ENCODE measurements around the gene SETD2.
"Not testable (repeated sequence)": the region's sequence is repeated elsewhere in the genome, so short reads cannot be mapped to it uniquely, and the experiment has no call there.

The SETD2 gene

DNA sequence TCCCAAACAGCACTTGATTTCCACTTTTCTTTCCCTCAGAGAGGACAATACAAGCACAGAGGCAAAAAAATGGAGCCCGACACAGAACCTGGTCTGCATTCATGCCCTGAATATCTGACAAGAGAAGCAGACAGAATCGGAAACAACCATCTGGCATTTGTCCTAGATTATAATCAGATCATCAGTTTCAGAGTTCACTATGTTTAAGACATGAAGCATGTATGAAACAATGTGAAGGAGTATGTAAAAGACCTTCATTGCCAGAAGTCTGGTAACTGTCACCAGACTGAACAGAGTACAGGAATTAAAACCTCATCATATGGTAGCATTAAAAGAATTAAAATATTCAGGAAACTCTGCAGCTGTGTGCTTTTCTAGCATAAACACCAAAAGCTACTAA, 65.0 kb downstream of the SETD2 start:
- no peak for DNase-seq

DNA sequence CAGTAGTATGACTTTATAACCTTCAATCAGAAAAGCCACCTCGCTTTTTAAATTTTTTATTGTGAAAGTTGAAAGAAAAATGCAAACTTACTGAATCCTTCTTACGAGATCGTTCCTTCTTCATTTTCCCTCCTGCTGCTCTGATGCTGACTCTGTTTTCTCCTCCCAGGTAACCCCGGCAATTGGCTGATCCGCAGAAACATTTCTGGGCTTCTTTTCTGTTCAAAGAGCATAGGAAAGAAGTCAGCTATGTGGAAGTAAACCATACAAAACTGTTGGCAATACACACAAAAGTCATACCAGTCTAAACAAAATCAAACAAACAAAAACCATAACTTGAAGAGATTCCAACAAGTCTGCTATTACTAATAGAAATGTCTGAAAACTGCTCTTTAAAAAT, 66.0 kb downstream of the SETD2 start:
- DNase-seq: no peak

DNA sequence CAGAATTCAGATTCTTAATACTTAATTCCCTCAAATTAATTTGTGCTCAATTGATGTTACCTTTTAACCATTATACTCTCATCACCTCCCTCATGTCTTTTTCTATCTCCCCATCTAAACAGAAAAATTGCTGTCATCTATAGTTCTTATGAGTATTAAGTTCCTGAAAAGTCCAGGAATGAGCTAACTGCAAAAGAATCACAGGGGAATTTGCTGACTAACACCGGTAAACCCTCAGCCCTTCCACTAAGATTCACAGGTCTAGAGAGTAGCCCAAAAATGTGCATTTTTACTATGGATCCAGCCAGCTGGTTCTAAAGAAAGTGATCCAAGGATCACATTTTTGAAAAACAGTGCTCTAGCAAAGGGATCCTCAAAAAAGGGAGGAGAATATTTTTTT, 67.0 kb downstream of the SETD2 start:
- DNase-seq: no peak

DNA sequence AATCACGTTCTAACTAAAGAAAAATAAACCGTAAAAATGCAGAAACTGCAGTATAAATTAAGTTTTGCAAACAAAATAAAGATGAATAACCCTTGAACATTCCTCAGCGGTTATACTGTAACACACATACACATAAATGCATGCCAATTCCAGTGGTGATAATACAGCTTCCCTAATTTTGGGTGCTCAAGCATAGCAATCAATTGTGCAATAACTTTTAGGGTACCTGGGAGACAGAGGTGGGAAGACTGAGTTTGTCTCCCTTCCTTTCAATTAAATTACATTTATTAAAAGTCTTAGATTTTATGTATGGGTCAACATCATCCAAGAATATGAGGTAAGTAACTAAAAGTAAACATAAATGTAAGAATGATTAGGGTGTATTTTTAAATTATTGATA, 71.8 kb downstream of the SETD2 start:
- no peak for DNase-seq

DNA sequence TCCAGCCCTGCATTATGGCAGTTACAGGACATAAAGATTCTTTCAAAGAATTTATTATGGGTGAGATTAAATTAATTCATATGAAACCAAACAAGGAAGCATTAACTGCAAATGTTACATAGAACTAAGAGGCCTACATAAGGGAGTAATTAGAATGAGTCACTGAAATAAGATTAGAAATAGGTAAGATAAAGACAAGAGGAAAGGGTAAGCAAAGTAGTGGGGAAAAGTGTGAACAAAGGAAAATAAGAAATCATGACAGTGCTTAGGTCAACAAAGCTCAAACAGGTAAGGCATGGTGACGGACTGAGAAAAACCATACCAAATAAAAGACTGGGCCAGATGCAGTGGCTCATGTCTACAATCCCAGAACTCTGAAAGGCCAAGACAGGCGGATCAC, 74.3 kb downstream of the SETD2 start:
- DNase-seq: no peak

DNA sequence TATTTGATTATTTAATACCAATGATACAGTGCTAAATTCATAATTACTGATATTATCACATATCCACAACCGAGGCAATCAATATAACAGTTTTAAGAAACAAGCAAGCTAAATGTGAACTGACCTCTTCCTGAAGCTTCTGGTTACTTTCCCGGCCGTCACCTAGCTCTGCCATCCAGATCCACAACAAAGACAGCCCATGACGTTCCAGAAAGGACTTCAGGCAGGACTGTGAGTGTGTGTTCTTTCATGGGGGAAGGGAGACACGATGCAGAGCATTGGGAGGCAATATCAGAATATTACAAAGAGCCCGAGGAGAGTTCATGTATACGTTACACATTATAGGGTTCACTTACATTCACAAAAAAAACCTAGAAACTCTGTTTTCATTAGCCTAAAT, 77.8 kb downstream of the SETD2 start:
- DNase-seq: no peak

DNA sequence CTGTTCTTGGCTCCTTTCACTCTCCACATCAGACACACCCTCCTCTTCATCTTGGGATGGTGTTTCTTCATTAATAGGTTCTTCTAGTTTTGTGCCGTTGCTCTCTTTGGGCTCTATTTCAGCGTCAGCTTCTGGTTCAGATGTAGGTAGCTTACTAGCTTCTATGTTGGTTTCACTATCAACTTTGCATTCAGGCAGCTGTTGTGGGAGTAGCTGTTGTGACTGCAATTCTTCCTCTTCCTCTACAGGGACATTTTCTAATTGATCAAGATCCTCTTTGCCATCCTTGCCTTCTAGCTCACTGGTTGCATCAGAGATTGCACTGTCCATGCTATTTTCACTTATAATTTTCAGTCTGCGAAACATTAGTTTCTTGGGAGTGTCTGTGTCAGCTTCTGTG, 80.1 kb downstream of the SETD2 start:
- no peak for DNase-seq

DNA sequence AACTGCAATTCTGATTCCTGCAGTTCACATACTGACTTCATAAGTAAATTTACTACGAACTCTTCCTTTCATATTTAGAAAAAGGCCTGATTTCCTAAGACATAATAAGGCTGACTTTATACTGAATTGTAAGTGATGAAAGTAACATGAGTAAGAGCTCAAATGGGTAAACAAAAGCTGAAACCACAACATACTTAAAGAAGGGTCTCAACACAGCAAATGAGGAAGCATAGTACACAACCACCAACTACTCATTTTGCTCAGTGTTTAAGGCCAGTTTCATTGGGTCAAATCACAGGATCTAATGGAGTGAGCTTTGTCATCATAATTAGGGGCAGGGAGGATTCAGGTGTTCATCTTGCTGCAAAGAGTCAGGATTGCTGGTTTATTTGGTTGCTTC, 81.4 kb downstream of the SETD2 start:
- DNase-seq: no peak

DNA sequence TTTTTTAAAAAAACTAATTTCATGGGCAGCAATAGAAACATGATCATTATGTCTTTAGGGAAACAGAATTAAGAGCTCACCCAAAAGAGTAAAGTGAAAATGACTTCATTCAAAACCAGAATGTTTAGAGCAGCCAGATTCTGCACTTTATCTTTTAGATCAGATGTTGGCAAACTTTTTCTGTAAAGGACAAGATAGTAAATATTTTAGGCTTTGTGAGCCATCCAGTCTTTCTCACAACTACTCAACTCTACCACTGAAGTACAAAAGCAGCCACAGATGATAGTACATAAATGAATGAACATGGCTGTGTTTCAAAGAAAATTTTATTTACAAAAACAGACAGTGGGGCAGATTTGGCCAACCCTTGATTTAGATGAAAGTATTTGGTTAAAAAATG, 84.5 kb downstream of the SETD2 start:
- DNase-seq: no peak

DNA sequence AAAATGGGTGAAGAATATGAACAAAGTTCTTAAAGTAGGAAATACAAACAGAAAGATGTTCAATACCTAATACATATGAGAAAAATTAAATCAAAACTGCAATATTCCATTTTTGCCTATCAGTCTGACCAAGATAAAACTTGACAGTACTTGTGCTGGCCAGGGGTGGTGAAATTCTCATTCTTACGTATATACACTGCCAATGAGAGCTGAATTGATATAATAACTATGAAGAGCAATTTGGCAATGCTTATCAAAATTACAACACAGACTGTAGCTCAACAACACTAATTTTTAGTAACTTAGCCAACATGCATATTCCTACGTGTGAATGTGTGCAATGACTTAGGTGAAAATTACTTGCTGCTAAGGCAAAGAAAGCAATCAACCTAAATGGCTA, 90.2 kb downstream of the SETD2 start:
- DNase-seq: no peak

DNA sequence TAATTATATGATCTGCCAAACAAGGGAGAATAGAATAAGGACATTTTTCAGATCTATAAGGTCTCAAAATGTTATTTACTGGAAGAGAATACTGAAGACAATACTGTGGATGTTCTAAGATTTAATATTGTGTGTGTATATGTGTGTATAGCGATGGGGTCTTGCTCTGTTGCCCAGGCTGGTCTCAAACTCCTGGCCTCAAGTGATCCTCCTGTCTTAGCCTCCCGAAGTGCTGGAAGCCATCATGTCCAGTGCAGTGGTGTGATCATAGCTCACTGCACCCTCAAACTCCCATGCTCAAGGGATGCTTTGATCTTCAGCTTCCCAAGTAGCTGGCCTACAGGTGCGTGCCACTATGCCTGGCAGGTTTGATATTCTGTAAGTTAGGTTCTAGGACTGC, 93.1 kb downstream of the SETD2 start:
- DNase-seq: no peak

DNA sequence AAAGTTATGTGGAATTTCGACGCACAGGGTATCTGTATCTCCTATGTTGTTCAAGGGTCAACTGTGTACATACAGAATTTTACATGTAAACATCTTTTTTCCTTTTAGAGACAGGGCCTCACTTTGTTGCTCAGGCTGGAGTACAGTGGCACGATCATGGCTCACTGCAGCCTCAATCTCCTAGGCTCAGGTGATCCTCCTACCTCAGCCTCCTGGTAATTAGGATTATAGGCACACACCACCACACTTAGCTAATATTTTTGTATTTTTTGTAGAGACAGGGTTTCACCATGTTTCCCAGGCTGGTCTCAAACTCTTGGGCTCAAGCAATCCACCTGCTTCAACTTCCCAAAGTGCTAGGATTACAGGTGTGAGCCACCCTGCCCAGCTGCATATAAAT, 97.7 kb downstream of the SETD2 start:
- DNase-seq: not testable (repeated sequence)

DNA sequence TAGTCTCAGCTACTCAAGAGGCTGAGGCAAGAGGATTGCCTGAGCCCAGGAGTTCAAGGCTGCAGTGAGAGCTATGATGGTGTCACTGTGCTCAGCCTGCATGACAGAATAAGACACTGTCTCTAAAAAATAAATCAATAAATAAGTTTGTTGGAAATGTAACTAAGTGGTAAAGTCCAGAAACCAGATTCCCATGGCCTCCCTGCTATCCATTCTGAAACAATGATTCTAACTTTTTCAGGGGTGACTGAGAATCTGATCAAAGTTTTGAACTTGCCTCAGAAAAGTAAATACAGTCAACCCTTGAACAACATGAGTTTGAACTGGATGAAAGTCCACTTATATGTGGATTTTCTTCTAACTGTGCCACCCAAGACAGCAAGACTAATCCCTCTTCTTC, 98.2 kb downstream of the SETD2 start:
- no peak for DNase-seq

DNA sequence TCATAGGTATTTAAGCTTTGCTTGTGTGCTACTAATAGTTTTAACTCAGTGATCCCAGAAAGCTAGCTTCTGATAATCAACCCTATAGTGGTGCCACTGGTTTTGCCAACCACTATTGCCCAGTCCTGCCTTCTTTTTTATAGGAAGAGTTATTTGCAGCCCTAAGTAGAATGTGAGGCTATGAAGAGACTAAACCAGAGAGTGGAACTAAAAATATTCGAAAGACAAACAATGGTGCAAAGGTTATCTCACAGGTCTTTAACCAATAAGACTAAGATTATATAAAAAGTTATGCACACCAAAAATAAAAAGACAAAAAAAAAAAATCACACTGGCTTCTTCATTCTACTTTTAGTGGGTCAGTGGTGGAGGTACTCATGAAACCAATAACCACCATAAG, 98.9 kb downstream of the SETD2 start:
- DNase-seq: no peak

DNA sequence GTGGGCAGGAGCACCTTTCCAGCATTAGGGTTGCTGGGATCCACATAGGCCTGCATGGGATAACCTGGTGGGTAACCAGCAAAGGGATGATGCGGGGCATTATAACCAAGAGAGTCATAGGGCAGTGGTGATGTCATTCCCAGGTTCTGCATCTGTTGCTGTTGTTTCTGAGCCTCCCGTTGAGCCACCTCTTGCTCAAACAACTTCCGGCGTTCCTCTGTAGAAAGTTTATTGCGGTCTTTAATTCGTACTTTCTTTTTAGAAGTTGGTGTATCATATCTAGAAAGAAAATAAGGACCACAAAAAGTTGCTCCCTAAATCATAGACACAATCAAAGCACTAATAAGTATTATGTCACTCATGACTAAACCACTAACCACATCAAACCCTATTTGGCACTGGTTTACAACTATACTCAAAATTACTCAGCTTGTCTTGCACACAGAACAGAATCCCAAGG, 106.7 kb downstream of the SETD2 start:
- no peak for DNase-seq

DNA sequence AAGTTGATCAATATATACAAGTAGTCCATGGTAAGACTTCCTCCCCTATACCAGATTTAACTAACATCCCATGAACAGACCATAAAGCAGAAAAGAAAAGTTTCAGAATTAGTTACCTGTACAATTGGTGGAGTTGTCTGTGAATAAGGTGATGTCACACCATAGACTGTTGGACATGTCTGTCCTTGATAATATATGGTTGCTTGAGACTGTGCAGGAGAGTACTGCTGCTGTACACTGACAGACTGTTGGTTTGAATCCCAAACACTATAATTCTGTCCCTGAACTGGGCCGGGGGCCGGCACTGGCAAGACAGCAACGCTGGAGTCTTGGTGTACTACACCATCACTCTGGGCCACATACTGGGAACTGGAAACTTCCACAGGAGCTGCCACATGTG, 107.2 kb downstream of the SETD2 start:
- no peak for DNase-seq

DNA sequence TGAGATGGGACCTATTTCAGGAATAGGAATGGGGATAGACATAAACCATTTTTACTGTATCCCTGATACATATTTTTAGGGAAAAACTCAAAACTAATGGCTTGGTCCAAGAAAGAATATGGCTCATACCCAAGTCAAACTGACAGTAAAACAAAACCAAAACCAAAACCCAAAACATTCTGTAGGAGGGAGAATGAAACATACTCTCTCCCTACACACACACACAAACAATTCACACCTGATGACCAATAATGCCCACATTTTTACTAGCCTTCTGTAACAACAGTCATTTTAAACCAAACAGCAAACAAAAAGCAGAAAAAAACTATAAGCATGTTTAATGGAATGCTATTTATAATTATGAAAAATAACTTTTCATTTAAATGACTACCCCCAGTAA, 109.5 kb downstream of the SETD2 start:
- no peak for DNase-seq

DNA sequence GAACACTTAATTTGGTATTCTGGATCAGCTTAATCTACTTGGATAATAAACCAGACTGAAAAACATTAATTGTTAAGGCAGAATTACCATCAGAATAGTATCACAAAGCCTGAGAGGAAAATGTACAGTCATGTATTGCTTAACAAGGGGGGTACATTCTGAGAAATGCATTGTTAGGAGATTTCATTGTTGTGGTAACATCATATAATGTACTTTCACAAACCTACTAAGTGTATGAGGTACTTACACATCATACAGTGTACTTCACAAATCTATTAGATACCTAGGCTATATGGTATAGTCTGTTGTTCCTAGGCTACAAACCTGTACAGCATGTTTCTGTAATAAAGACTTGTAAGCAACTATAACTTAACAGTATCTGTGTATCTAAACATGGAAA, 116.2 kb downstream of the SETD2 start:
- no peak for DNase-seq

DNA sequence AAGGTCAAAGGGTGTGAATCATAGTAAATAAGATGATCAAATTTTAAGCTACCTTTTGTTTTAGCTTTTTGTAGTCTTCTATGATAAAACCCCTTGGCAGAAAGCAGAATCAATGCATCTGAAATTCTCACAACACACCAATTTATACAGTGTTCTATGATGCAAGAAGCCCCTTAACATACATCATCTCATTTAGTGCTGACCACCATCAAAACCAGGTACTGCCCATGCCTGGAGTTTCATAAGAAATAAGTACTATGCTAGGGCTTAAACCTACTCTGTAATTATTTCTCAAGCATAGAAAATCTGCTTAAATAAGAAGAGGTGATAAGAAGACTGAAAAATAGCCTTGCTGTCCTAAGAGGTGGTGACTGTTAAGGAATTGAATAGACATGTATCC, 116.8 kb downstream of the SETD2 start:
- no peak for DNase-seq

DNA sequence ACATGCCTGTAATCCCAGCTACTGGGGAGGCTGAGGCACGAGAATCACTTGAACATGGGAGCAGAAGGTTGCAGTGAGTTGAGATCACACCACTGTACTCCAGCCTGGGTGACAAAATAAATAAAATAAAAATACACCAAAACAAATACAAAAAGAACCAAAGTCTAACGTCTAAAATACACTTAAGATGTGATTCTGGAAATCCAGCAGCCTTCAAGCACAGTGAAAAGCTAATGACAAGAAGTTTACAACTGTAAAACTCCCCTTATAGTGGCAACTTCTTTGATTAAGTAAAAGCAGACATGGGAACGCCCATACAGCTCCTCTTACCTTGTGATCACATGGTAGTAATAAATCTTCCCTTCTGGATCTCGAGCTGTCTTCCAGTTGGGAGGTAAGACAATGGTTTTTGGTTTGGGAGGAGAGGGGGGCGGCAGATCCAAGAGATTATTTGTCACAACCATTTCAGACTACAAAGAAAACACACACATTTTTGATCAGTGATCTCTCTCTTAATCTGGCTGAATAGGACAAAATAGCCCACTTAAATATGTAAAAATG, 121.6 kb downstream of the SETD2 start:
- no peak for DNase-seq

DNA sequence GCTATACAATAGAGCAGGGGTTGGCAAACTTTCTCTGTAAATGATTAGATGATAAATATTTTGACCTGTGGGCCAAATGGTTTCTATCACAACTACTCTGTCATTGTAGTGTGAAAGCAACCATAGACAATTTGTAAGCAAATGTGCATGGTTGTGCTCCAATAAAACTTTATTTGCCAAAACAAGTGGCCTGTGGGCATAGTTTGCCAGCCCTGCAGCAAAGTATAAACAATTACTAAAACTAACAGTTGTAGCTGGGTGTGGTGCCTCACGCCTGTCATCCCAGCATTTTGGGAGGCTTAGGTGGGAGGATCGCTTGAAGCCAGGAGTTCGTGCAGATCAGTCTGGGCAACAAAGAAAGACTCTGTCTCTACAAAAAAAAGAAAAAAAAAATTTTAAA, 122.8 kb downstream of the SETD2 start:
- no peak for DNase-seq

DNA sequence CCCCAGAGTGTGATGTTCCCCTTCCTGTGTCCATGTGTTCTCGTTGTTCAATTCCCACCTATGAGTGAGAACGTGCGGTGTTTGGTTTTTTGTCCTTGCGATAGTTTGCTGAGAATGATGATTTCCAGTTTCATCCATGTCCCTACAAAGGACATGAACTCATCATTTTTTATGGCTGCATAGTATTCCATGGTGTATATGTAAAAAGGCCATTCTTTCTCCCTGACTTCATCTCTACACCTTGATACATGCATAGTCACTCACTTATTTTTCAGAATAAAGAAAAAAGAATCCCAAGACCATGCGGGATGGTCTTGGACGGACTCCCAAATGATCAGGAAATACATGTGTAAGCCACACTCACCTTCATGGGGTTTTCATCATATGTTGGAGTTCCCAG, 126.6 kb downstream of the SETD2 start:
- DNase-seq: not testable (repeated sequence)

DNA sequence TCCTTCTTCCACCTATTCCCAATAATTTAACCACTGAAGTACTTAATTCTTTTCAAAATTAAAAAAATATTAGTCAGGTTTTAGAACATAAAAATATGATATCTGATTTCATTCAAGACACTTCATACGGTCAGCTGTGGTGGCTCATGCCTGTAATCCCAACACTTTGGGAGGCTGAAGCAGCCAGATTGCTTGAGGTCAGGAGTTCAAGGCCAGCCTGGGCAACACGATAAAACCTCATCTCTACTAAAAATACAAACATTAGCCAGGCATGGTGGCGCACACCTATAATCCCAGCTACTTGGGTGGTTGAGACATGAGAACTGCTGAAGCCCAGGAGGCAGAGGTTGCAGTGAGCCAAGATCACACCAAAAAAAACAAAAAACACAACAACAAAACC, 127.8 kb downstream of the SETD2 start:
- no peak for DNase-seq

DNA sequence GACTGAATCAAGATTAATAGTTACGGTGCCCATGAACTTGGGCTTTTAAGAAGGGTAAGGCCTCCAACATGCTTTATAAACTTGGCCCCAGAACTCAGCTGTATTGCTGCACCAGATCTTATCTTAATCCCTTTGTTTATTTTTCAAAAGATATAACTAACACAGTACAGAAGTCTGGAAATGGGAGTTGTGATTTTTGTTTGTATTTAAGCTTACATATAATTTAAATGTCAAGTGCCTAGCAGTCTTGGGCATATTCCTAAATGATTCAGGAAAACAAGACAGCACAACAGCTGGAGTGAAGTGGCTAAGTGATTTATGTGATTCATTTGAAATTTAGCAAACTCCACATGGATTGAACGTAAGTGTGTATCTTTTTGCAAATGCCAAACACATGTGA, 128.3 kb downstream of the SETD2 start:
- DNase-seq: no peak

DNA sequence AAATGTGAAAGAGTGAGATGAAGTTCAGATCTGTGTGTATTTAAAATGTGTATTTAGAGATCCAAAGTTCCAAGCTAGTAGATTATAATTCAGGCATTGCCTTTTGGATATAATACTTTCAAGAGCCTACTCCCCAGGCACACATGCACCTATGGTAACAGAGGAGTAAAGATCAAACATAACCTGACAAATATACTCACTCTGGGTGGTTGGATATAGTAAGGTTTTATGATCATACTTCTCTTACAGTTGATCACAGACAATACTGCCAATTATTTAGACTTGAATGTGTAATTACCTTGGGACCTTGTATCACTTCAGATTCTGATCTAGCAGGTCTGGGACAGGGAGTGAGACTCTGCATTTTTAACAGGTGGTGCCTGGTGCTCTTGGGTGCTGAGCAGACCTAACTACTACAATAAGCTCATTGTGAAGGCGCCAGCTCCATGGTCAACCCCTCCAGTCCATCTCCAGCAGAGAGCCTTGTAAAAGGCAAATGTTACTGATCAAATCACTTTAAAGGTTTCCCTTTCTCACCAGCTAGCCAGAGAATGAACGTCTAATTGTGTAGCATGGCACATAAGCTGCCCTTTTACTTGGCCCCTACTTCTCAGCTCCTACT, 128.9 kb downstream of the SETD2 start:
- no peak for DNase-seq

DNA sequence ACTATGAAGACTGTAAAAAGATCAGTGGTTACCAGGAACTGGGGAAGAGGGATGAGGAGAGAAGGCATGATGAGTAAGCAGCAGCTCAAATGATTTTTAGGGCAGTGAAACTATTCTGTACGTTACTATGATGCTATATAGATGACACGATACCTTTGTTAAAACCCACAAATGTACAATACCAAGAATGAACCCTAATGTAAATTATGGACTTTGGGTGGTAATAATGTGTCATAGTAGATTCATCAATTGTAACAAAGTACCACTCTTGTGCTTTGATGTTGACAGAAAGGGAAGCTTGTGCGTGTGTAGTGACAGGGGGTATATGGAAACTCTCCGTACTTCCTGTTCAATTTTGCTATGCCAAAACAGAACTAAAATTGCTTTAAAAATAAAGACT, 132.9 kb downstream of the SETD2 start:
- DNase-seq: not testable (repeated sequence)
